Measurements from ENCODE around the gene CHST11.

- TF ChIP-seq EZH2 (IDR thresholded peaks at IDR 0.05) (no peak), POLR2AphosphoS5 (IDR thresholded peaks at IDR 0.05; ENCODE audit: borderline replicate concordance, low read depth, low read length) (no peak)
These were observed 295.3 kb downstream of the CHST11 start for GRCh38 chr12:104752016-104752415.
